GM12865 (cell line): ENCODE results near the gene NGFR.
A peak's percentile ranks its signal among the peaks of the same experiment; 100 is the strongest.

Source experiments
- DNase-seq: peaks from one replicate; pipeline ENCODE4 v3.0.0; 2010; ENCODE audit warnings: low read depth
- H3K4me3 ChIP-seq: 2 replicates; pipeline ENCODE4 v1.5.1; 2011; ENCODE audit warnings: mild to moderate bottlenecking, low read depth, low read length, control low read depth
- CTCF ChIP-seq: IDR thresholded peaks from 2 replicates; pipeline ENCODE4 v1.5.1; 2011; ENCODE audit warnings: low read length, control low read depth, low read depth, inconsistent platforms; ENCODE audit not compliant: insufficient read depth; ENCODE audit errors: missing control alignments

Gene NGFR

GRCh38 chr17:49545806-49546545, 50.9 kb downstream of the NGFR start:
- H3K4me3 ChIP-seq: no peak overlapping the region
- no peak for DNase-seq
- TF ChIP-seq CTCF: no peak

- H3K4me3 ChIP-seq: no peak overlapping the region
- no peak for DNase-seq
- TF ChIP-seq CTCF: no peak
Measured at GRCh38 chr17:49546546-49547535, 51.7 kb downstream of the NGFR start.

GRCh38 chr17:49547566-49547965, 52.5 kb downstream of the NGFR start:
- TF ChIP-seq CTCF: no peak
- H3K4me3 ChIP-seq: no peak overlapping the region
- DNase-seq: no peak

GRCh38 chr17:49548051-49548505, 53.0 kb downstream of the NGFR start:
- TF ChIP-seq CTCF: no peak
- H3K4me3 ChIP-seq: no peak overlapping the region
- DNase-seq: no peak

- DNase-seq: peak; percentile 47
- TF ChIP-seq CTCF: peak; percentile 50
- no peak overlapping the region for H3K4me3 ChIP-seq
Measured at GRCh38 chr17:49548506-49549310, 53.6 kb downstream of the NGFR start.

GRCh38 chr17:49549311-49549605, 54.2 kb downstream of the NGFR start:
- no peak for DNase-seq
- no peak for TF ChIP-seq CTCF
- H3K4me3 ChIP-seq: no peak overlapping the region
